Panc1 (cell line): ENCODE results near the gene RASA3. TPM values are rescaled to one million over a fixed set of nuclear protein-coding genes. Genes with fewer than 3 reads are reported as not detected.

ENCODE experiments used
- ATAC-seq: fragments of 200-7000 bp; cut with Tn5 transposase; 2 replicates; pipeline ENCODE4 v1.9.1; 2020; ENCODE audit warnings: mild to moderate bottlenecking, moderate library complexity
- BruUV-seq: library from RNA; stranded (reverse); fragments of 400-500 nt; replicated peaks from 2 replicates; lab custom pipeline; 2021; lab: Mats Ljungman, UMichigan
- CTCF ChIA-PET: fragments of 300-600 bp; sonication (Branson Sonifier 250); formaldehyde crosslinking; loops from one replicate; lab custom pipeline; 2022; ENCODE audit warnings: antibody characterized with exemption; lab: Charles Lee
- POLR2A ChIA-PET: fragments of 300-600 bp; sonication (Branson Sonifier 250); formaldehyde crosslinking; loops from one replicate; lab custom pipeline; 2022; ENCODE audit warnings: antibody characterized with exemption; lab: Charles Lee
- DNase-seq: peaks from one replicate; pipeline ENCODE4 v3.0.0-alpha.2; 2010; ENCODE audit warnings: low read depth, low spot score
- H3K27ac ChIP-seq: 2 replicates; pipeline ENCODE4 v1.5.1; 2011; ENCODE audit warnings: mild to moderate bottlenecking, low read length, inconsistent platforms
- H3K27me3 ChIP-seq: fragments of 200-500 bp; sonication (Bioruptor generic); 2 replicates; pipeline ENCODE4 v1.6.0; 2014; ENCODE audit warnings: low read length, inconsistent platforms; ENCODE audit not compliant: control insufficient read depth, insufficient read depth
- H3K36me3 ChIP-seq: fragments of 200-500 bp; sonication (Bioruptor generic); 2 replicates; pipeline ENCODE4 v1.5.1; 2014; ENCODE audit warnings: inconsistent platforms, mild to moderate bottlenecking, low read length, moderate library complexity; ENCODE audit not compliant: control insufficient read depth, insufficient read depth
- H3K4me1 ChIP-seq: 2 replicates; pipeline ENCODE4 v1.5.1; 2011; ENCODE audit warnings: inconsistent platforms, mild to moderate bottlenecking, low read length, moderate library complexity; ENCODE audit not compliant: control insufficient read depth, insufficient read depth
- H3K4me3 ChIP-seq, 2 experiments: 2 replicates each; pipeline ENCODE4 v1.5.1; 2011 to 2012; ENCODE audit warnings: low read depth in 2 of 2, low read length in 2 of 2, mild to moderate bottlenecking in 2 of 2, inconsistent platforms in 1 of 2, moderate library complexity in 1 of 2
- H3K9me3 ChIP-seq: fragments of 200-500 bp; sonication (Bioruptor generic); 2 replicates; pipeline ENCODE4 v1.5.1; 2014; ENCODE audit warnings: low read depth, mild to moderate bottlenecking, inconsistent platforms, low read length, moderate library complexity; ENCODE audit not compliant: control insufficient read depth, insufficient read depth
- POLR2AphosphoS5 ChIP-seq: IDR thresholded peaks from 2 replicates; pipeline ENCODE4 v1.6.1; 2012; ENCODE audit warnings: mild to moderate bottlenecking, low read depth, low read length, moderate library complexity
- SIN3A ChIP-seq: IDR thresholded peaks from 2 replicates; pipeline ENCODE4 v1.6.1; 2012; ENCODE audit warnings: low read depth, mild to moderate bottlenecking, low read length, moderate library complexity, borderline replicate concordance; ENCODE audit not compliant: insufficient read depth
- TCF7L2 ChIP-seq: IDR thresholded peaks from 2 replicates; pipeline ENCODE4 v1.6.1; 2011; ENCODE audit warnings: mild to moderate bottlenecking, low read depth, low read length, inconsistent platforms
- in situ Hi-C: cut with HindIII; loops from 2 replicates; pipeline ENCODE4 v1.10.0; 2016; ENCODE audit warnings: low sequenced_read_pairs, low pct_unique_long_range_greater_than_20kb
- intact Hi-C: fragments of 100-400 bp; cut with micrococcal nuclease; formaldehyde crosslinking; loops from one replicate; pipeline ENCODE4 v1.10.0; 2022; ENCODE audit not compliant: unreplicated experiment
- total RNA-seq: library from RNA; stranded (reverse); gene quantifications from one replicate; pipeline ENCODE4 v1.2.1, GENCODE V29; 2021; ENCODE audit not compliant: unreplicated experiment
- TF ChIP-seq, protein P1 (sequence below), 2 experiments: IDR thresholded peaks; 2 replicates each; pipeline ENCODE4 v1.6.1; 2011 to 2012; ENCODE audit warnings: low read depth in 2 of 2, control low read depth in 1 of 2, low read length in 1 of 2, mild to moderate bottlenecking in 1 of 2, moderate library complexity in 1 of 2; ENCODE audit not compliant: insufficient read depth in 1 of 2
- TF ChIP-seq, protein P2 (sequence below): fragments of 450-650 bp; IDR thresholded peaks from 2 replicates; pipeline ENCODE4 v1.5.1; 2017; ENCODE audit warnings: mild to moderate bottlenecking

The RASA3 gene
- total RNA-seq, 1 experiment from 2014 or later = 33.7 TPM

DNA sequence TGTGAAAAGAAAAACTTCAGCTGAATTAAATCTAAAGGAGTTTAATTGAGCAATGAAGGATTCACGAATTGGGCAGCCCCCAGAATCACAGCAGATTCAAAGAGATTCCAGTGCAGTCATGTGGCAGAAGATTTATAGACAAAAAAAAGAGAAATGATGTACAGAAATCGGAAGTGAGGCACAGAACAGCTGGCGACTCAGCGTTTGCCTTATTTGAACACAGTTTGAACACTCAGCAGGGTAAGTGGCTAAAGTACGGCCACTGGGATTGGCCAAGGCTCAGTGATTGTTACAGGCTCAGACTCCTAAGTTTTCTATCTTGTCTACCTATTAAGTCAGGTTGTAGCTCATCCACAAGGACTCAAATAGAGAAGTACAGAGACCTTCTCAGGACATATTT lies 35.0 kb upstream of the RASA3 start:
- BruUV-seq = no TSS peak
- ATAC-seq = no peak
- no peak for DNase-seq
- TF ChIP-seq TCF7L2 = no peak
- TF ChIP-seq POLR2AphosphoS5 = no peak
- no peaks in the 10 kb centered on the region for H3K4me1 ChIP-seq
- H3K27ac ChIP-seq = no peak overlapping the region
- ChIA-PET CTCF (no interaction called here), POLR2A (no interaction called here)
- H3K36me3 ChIP-seq = no peaks in the 10 kb centered on the region
- no peaks in the 10 kb centered on the region for H3K27me3 ChIP-seq
- no peak overlapping the region for H3K4me3 ChIP-seq
- H3K9me3 ChIP-seq = no peaks in the 10 kb centered on the region
- intact Hi-C loops (no loop called here), in situ Hi-C loops (no loop called here)

DNA sequence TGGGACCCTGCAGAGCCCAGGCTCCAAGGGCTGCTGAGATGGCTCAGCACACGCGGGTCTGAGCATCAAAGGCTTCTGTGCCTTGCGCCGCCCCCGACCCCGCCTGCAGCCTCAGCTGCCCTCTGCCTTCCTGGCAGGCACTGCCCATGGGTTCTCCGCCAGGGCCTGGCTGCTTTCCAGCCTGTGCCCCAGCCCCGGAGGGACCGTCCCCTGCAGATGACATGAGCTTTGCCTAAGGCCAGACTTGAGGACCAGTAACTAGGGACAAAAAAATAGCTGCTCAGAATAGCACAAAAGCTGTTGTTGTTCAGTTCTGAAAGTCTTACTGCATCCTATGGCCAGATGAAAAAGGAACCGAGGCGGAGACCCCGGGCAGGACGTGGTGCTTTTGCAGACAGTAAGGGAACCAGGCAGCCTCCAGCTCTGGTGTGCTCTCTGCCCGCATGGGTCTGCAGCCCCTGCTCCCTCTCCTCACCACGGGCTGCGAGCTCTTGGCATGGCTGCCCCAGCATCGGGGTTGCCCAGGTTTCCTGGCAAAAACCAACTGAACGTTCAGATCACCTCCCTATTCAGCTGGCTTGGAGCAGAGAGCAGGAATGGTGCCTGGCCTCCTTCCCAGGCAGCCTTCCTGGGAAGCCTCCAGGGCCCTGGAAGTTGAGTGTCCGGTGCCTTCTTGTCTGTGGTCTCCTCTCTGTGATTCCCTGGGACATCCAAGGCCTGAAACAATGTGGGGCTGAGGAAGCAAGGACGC lies 34.1 kb upstream of the RASA3 start:
- H3K9me3 ChIP-seq = no peaks in the 10 kb centered on the region
- no peaks in the 10 kb centered on the region for H3K36me3 ChIP-seq
- in situ Hi-C loops = no loop called here
- BruUV-seq = no TSS peak
- DNase-seq (no peak), ATAC-seq (no peak)
- no peaks in the 10 kb centered on the region for H3K27me3 ChIP-seq
- no peak overlapping the region for H3K27ac ChIP-seq
- CTCF ChIA-PET = no interaction called here
- H3K4me3 ChIP-seq = no peak overlapping the region
- TF ChIP-seq TCF7L2 = no peak
- TF ChIP-seq, protein P1, sequence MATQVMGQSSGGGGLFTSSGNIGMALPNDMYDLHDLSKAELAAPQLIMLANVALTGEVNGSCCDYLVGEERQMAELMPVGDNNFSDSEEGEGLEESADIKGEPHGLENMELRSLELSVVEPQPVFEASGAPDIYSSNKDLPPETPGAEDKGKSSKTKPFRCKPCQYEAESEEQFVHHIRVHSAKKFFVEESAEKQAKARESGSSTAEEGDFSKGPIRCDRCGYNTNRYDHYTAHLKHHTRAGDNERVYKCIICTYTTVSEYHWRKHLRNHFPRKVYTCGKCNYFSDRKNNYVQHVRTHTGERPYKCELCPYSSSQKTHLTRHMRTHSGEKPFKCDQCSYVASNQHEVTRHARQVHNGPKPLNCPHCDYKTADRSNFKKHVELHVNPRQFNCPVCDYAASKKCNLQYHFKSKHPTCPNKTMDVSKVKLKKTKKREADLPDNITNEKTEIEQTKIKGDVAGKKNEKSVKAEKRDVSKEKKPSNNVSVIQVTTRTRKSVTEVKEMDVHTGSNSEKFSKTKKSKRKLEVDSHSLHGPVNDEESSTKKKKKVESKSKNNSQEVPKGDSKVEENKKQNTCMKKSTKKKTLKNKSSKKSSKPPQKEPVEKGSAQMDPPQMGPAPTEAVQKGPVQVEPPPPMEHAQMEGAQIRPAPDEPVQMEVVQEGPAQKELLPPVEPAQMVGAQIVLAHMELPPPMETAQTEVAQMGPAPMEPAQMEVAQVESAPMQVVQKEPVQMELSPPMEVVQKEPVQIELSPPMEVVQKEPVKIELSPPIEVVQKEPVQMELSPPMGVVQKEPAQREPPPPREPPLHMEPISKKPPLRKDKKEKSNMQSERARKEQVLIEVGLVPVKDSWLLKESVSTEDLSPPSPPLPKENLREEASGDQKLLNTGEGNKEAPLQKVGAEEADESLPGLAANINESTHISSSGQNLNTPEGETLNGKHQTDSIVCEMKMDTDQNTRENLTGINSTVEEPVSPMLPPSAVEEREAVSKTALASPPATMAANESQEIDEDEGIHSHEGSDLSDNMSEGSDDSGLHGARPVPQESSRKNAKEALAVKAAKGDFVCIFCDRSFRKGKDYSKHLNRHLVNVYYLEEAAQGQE (IDR thresholded peaks at IDR 0.05; ENCODE audit: insufficient read depth in 1 of 2, low read depth in 2 of 2, low read length in 1 of 2) = no peak
- no peak for TF ChIP-seq POLR2AphosphoS5
- no peak for TF ChIP-seq SIN3A
- TF ChIP-seq, protein P2, sequence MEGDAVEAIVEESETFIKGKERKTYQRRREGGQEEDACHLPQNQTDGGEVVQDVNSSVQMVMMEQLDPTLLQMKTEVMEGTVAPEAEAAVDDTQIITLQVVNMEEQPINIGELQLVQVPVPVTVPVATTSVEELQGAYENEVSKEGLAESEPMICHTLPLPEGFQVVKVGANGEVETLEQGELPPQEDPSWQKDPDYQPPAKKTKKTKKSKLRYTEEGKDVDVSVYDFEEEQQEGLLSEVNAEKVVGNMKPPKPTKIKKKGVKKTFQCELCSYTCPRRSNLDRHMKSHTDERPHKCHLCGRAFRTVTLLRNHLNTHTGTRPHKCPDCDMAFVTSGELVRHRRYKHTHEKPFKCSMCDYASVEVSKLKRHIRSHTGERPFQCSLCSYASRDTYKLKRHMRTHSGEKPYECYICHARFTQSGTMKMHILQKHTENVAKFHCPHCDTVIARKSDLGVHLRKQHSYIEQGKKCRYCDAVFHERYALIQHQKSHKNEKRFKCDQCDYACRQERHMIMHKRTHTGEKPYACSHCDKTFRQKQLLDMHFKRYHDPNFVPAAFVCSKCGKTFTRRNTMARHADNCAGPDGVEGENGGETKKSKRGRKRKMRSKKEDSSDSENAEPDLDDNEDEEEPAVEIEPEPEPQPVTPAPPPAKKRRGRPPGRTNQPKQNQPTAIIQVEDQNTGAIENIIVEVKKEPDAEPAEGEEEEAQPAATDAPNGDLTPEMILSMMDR = no peak
- H3K4me1 ChIP-seq = no peaks in the 10 kb centered on the region
- intact Hi-C loops = no loop called here
- POLR2A ChIA-PET = interaction anchor here (0.5 kb wide), 1 partner anchor 36 kb away, joined by 3 read pairs; no protein-coding TSS in a partner anchor
